K562 (cell line): Measurements from ENCODE around the gene KYAT1. TPM values are rescaled to one million over a fixed set of nuclear protein-coding genes. Genes with fewer than 3 reads are reported as not detected.

Experiments used
- ATAC-seq: fragments of 200-7000 bp; cut with Tn5 transposase; 3 replicates; pipeline ENCODE4 v1.9.1; 2020; ENCODE audit warnings: moderate library complexity
- BruUV-seq: library from RNA; stranded (reverse); fragments of 400-500 nt; replicated peaks from 2 replicates; lab custom pipeline; 2021; lab: Mats Ljungman, UMichigan
- CTCF ChIA-PET: fragments of 300-600 bp; formaldehyde crosslinking; extraction: SDS; loops from one replicate; lab custom pipeline; 2021; ENCODE audit warnings: low intra/inter-chr PET ratio; lab: Yijun Ruan, JAX
- POLR2A ChIA-PET: fragments of 300-600, 350-650 bp; sonication (Branson Sonifier 250); formaldehyde crosslinking; extraction: SDS; loops from one replicate; lab custom pipeline; 2021; ENCODE audit warnings: antibody characterized with exemption, inconsistent platforms; lab: Yijun Ruan, JAX
- DNase-seq, 4 experiments: peaks; one replicate each; pipeline versions ENCODE4 v3.0.0 to v3.0.0-alpha.2; 2011 to 2018; ENCODE audit warnings: low spot score in 3 of 4, mixed read lengths in 3 of 4; ENCODE audit errors: extremely low read depth in 1 of 4
- FAIRE-seq: peaks from 2 replicates; lab custom pipeline; 2011; peaks lifted over from hg19 to GRCh38; lab: Jason Lieb, UNC
- H2AFZ ChIP-seq: 2 replicates; pipeline ENCODE4 v1.6.0; 2011; ENCODE audit warnings: low read depth, low read length, control low read depth, inconsistent platforms
- H3K27ac ChIP-seq: fragments of 200-600 bp; 3 replicates; pipeline ENCODE4 v1.8.0; 2011; ENCODE audit warnings: low read depth, mild to moderate bottlenecking, control low read depth, inconsistent platforms, low read length, moderate library complexity, mixed read lengths; ENCODE audit errors: extremely low read depth
- H3K27me3 ChIP-seq, 2 experiments: fragments of 300-600 bp in 1 of 2; 2 replicates in 1 of 2; 3 replicates in 1 of 2; pipeline versions ENCODE4 v1.6.0 to v1.8.0; 2011; ENCODE audit warnings: inconsistent platforms in 2 of 2, low read length in 2 of 2, mild to moderate bottlenecking in 1 of 2, mixed read lengths in 1 of 2, moderate library complexity in 1 of 2; ENCODE audit not compliant: control insufficient read depth in 2 of 2, insufficient read depth in 2 of 2
- H3K36me3 ChIP-seq: fragments of 300-600 bp; 3 replicates; pipeline ENCODE4 v1.8.0; 2011; ENCODE audit warnings: mild to moderate bottlenecking, low read length, inconsistent platforms; ENCODE audit not compliant: control insufficient read depth, insufficient read depth
- H3K4me1 ChIP-seq, 2 experiments: fragments of 200-600 bp in 1 of 2; replicated peaks in 1 of 2; 2 replicates in 1 of 2; 3 replicates in 1 of 2; pipeline versions ENCODE4 v1.5.1 to v1.8.0; 2011; ENCODE audit warnings: inconsistent platforms in 2 of 2, low read length in 2 of 2, mild to moderate bottlenecking in 1 of 2, mixed read lengths in 1 of 2, moderate library complexity in 1 of 2; ENCODE audit not compliant: control insufficient read depth in 2 of 2, insufficient read depth in 2 of 2
- H3K4me2 ChIP-seq: 2 replicates; pipeline ENCODE4 v1.6.1; 2011; ENCODE audit warnings: low read length, control low read depth, inconsistent platforms, mixed read lengths; ENCODE audit not compliant: insufficient read depth
- H3K4me3 ChIP-seq: fragments of 200-600 bp; sonication (generic), shearing (Covaris generic); 2 replicates; pipeline ENCODE4 v1.5.1; 2016; ENCODE audit warnings: control low read depth, inconsistent platforms
- H3K79me2 ChIP-seq: fragments of 200-600 bp; 3 replicates; pipeline ENCODE4 v1.8.0; 2011; ENCODE audit warnings: low read length, inconsistent platforms; ENCODE audit not compliant: control insufficient read depth, insufficient read depth
- H3K9ac ChIP-seq, 2 experiments: 2 replicates each; pipeline versions ENCODE4 v1.6.0 to v1.6.1; 2011; ENCODE audit warnings: low read depth in 2 of 2, low read length in 2 of 2, control low read depth in 1 of 2, inconsistent platforms in 1 of 2, mild to moderate bottlenecking in 1 of 2, mixed read lengths in 1 of 2; ENCODE audit not compliant: insufficient read depth in 1 of 2
- H3K9me1 ChIP-seq: one replicate; pipeline ENCODE4 v1.6.0; 2011; ENCODE audit warnings: inconsistent platforms, mild to moderate bottlenecking, low read length, moderate library complexity; ENCODE audit not compliant: control insufficient read depth, insufficient read depth
- H3K9me3 ChIP-seq: replicated peaks from 2 replicates; pipeline ENCODE4 v1.5.1; 2011; ENCODE audit warnings: low read depth, low read length, inconsistent platforms; ENCODE audit not compliant: control insufficient read depth, insufficient read depth
- H4K20me1 ChIP-seq: replicated peaks from 2 replicates; pipeline ENCODE4 v1.6.1; 2011; ENCODE audit warnings: low read length, inconsistent platforms, mixed read lengths; ENCODE audit not compliant: control insufficient read depth, insufficient read depth
- ARHGAP35 ChIP-seq: fragments of 450-650 bp; IDR thresholded peaks from 2 replicates; pipeline ENCODE4 v1.6.1; 2018; ENCODE audit not compliant: partially characterized antibody
- CCAR2 ChIP-seq: fragments of 200-400 bp; formaldehyde crosslinking; IDR thresholded peaks from 2 replicates; pipeline ENCODE4 v1.6.1; 2017; ENCODE audit warnings: mild to moderate bottlenecking, low read depth, low read length
- ETV5 ChIP-seq: sonication (generic); formaldehyde crosslinking; IDR thresholded peaks from 2 replicates; pipeline ENCODE4 v1.4.0; 2020; ENCODE audit warnings: low read depth, mild to moderate bottlenecking, missing genetic modification reagents
- GATA2 ChIP-seq: sonication (generic); formaldehyde crosslinking; IDR thresholded peaks from 2 replicates; pipeline ENCODE4 v1.4.0; 2020; ENCODE audit warnings: mild to moderate bottlenecking, missing genetic modification reagents
- NFIC ChIP-seq: fragments of 450-650 bp; IDR thresholded peaks from 2 replicates; pipeline ENCODE4 v1.6.1; 2017; ENCODE audit warnings: mild to moderate bottlenecking, inconsistent platforms
- RCOR1 ChIP-seq, 2 experiments: IDR thresholded peaks; 2 replicates each; pipeline ENCODE4 v1.6.1; 2012; ENCODE audit warnings: low read depth in 2 of 2, low read length in 2 of 2, borderline replicate concordance in 1 of 2, improper control_type of control experiment in 1 of 2
- SMC3 ChIP-seq: conservative IDR thresholded peaks from 2 replicates; pipeline ENCODE4 v1.6.1; 2011; ENCODE audit warnings: low read depth, low read length, improper control_type of control experiment; ENCODE audit not compliant: insufficient read depth
- SP1 ChIP-seq: sonication (generic); formaldehyde crosslinking; IDR thresholded peaks from 2 replicates; pipeline ENCODE4 v1.8.1; 2022; ENCODE audit warnings: mild to moderate bottlenecking, missing genetic modification reagents
- SREBF1 ChIP-seq: fragments of 150-350 bp; IDR thresholded peaks from 2 replicates; pipeline ENCODE4 v1.6.1; 2014; ENCODE audit warnings: antibody characterized with exemption, low read depth, low read length, borderline replicate concordance
- TAF7 ChIP-seq: fragments of 450-650 bp; IDR thresholded peaks from 2 replicates; pipeline ENCODE4 v1.6.1; 2016; ENCODE audit warnings: missing genetic modification characterization, missing compliant biosample characterization
- TCFL5 ChIP-seq: fragments of 250-450 bp; sonication (Bioruptor Pico); conservative IDR thresholded peaks from 2 replicates; pipeline ENCODE4 v1.6.1; 2021; ENCODE audit warnings: mild to moderate bottlenecking, moderate library complexity, matching md5 sums
- USF1 ChIP-seq: sonication (generic); formaldehyde crosslinking; IDR thresholded peaks from 2 replicates; pipeline ENCODE4 v1.9.0; 2022; ENCODE audit warnings: mild to moderate bottlenecking, missing genetic modification reagents
- WGBS: fragments of 100-300 bp; shearing (Covaris generic); methylation state at CpG from one replicate; pipeline ENCODE4 v1.1.6; 2016; ENCODE audit warnings: low coverage, mixed read lengths; ENCODE audit not compliant: insufficient coverage; ENCODE audit errors: missing lambda C conversion rate; 5-methylcytosine and 5-hydroxymethylcytosine counted together
- in situ Hi-C: fragments of 300-500 bp; cut with MboI; formaldehyde crosslinking; loops from 4 replicates; pipeline ENCODE4 v1.15.0; 2018; ENCODE audit warnings: inconsistent platforms, mixed read lengths
- intact Hi-C: fragments of 100-400 bp; cut with micrococcal nuclease; formaldehyde crosslinking; loops from 2 replicates; pipeline ENCODE4 v1.14.2; 2022
- polyA plus RNA-seq, 8 experiments: library from polyadenylated mRNA; depleted of rRNA in 4 of 8; stranded (reverse) in 5 of 8; unstranded in 3 of 8; fragments of >200 nt; fragmentation: Nextera tagmentation in 2 of 8; fragmentation: Illumina TruSeq in 1 of 8; extraction: Ambion mirVana in 2 of 8; extraction: Trizol in 1 of 8; gene quantifications; 2 replicates each; pipeline versions ENCODE4 v1.2.1 to v1.2.3, GENCODE V29; 2011 to 2014; ENCODE audit warnings: inconsistent platforms in 1 of 8, missing spikeins in 1 of 8
- total RNA-seq, 7 experiments: library from RNA; depleted of rRNA in 6 of 7; stranded (reverse); fragments of >200 nt in 6 of 7; fragmentation: Illumina TruSeq in 2 of 7; extraction: Trizol in 2 of 7; gene quantifications; 2 replicates each; pipeline versions ENCODE4 v1.2.1 to v1.2.3, GENCODE V29; 2011 to 2021; ENCODE audit warnings: low replicate concordance in 1 of 7

KYAT1 gene
- total and polyA plus RNA-seq, 9 of the 15 experiments (the other 6 are each of a cell fraction or from before 2014, with no cell fraction given), result 6.4 to 16.8 (median 11.1) TPM

GRCh38 chr9:128928624-128929023 is 46.9 kb upstream of the KYAT1 start (continued):
- TF ChIP-seq NFIC, result peak; percentile 19; the same call in 1 of the 2 replicates

GRCh38 chr9:128927731-128928411 is 46.1 kb upstream of the KYAT1 start:
- no peak overlapping the region for H3K4me2 ChIP-seq
- WGBS, result 20% methylated on average over 10 of the region's 10 CpGs
- H2AFZ ChIP-seq, result peak overlapping the region; percentile 81
- peak; percentile 72 to 75 (median 75) for DNase-seq
- H3K9me1 ChIP-seq, result no peaks in the 10 kb centered on the region
- peaks cover 4 to 13% of the 10 kb centered on the region in 2 experiments; a peak in 4 of 5 replicates for H3K4me1 ChIP-seq
- H3K79me2 ChIP-seq, result no peaks in the 10 kb centered on the region
- no peaks in the 10 kb centered on the region for H3K9me3 ChIP-seq
- ChIA-PET CTCF (interaction anchor here (1.1 to 2.1 kb wide), 3 partner anchors 64 to 195 kb away, joined by 4 to 15 read pairs (median 14); no protein-coding TSS in a partner anchor), POLR2A (interaction anchor here (0.6 to 0.7 kb wide), 2 partner anchors 108 to 202 kb away, joined by 3 read pairs; no protein-coding TSS in a partner anchor)
- FAIRE-seq, result peak; percentile 96
- no TSS peak for BruUV-seq
- H3K4me3 ChIP-seq, result no peak overlapping the region
- intact Hi-C loops, result loop anchor here (1.0 kb wide), 2 partner anchors 65 to 195 kb away; no protein-coding TSS in a partner anchor
- no peak overlapping the region for H3K9ac ChIP-seq
- no peak overlapping the region for H3K27ac ChIP-seq
- H4K20me1 ChIP-seq, result no peaks in the 10 kb centered on the region
- no peaks in the 10 kb centered on the region; a peak in 1 of 5 replicates for H3K27me3 ChIP-seq
- peak; percentile 86 for ATAC-seq
- no peaks in the 10 kb centered on the region for H3K36me3 ChIP-seq
- in situ Hi-C loops, result loop anchor here (5.0 kb wide), 2 partner anchors 66 to 196 kb away; no protein-coding TSS in a partner anchor
- no peak for TF ChIP-seq SP1 (CRISPR knock-in tag)
- TF ChIP-seq RCOR1 (IDR thresholded peaks at IDR 0.05; ENCODE audit: borderline replicate concordance in 1 of 2, low read depth in 2 of 2, low read length in 2 of 2), result peak in 1 of 2 experiments; percentile 38; a peak in 1 of 4 replicates
- no peak for TF ChIP-seq TAF7 (tag)
- no peak for TF ChIP-seq USF1
- TF ChIP-seq ETV5 (CRISPR knock-in tag), result peak; percentile 24; the same call in 1 of the 2 replicates
- no peak for TF ChIP-seq GATA2 (CRISPR knock-in tag)
- no peak for TF ChIP-seq CCAR2
- TF ChIP-seq SMC3, result peak; percentile 93
- TF ChIP-seq ARHGAP35, result no peak
- TF ChIP-seq TCFL5, result no peak
- TF ChIP-seq SREBF1, result 0 out of 2 replicates have a peak, but pooled peaks have one; percentile 20
